GM21576 (cell line): ENCODE results near the gene MAGI1.

ENCODE experiments used
- ATAC-seq: cut with Tn5 transposase; IDR thresholded peaks from one replicate; pipeline ENCODE4 v1.9.1; 2021; ENCODE audit warnings: mild to moderate bottlenecking, moderate library complexity; ENCODE audit not compliant: unreplicated experiment

Gene MAGI1

DNA sequence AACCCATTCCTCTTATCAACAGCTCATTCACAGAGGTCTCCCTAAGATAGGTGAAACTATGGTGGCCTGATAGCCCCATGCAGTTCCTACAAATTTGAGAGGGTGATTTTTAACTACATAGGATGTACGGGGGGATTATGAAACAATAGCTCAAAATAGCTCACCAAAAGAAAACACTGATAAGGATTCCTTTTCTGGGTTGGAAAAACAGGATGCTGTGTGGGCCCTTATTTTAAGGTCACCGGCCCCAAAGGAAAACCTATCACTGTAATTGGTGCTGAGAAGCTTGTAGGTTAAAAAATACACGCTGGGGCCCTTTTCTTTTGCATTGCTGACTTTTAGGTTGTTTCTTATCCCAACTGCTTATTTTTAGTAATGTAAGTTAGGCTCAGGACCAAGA is 627.4 kb downstream of the MAGI1 start:
- no peak for ATAC-seq

DNA sequence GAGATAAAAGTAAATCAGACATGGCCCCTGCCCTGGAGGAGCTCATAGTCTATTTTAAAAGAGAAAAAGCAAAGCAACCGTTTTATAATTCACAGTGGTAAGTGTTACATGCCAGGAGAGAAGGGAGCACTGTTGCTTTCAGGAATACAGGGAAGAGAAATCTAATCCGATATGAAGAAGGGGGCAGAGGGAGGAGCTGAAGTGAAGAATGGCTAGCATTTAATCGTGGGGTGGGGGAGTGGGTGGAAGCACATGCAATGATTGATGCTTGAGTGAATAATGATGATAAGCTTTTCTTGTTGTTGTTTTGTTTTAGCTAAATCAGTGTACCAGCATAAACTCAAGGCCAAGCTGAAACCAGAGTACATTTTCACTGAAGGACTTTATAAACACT is 629.5 kb downstream of the MAGI1 start:
- ATAC-seq, result no peak

- no peak for ATAC-seq
These were observed 630.1 kb downstream of the MAGI1 start for GRCh38 chr3:65408531-65409175.

- no peak for ATAC-seq
These were observed 632.2 kb downstream of the MAGI1 start for GRCh38 chr3:65406470-65406869.

DNA sequence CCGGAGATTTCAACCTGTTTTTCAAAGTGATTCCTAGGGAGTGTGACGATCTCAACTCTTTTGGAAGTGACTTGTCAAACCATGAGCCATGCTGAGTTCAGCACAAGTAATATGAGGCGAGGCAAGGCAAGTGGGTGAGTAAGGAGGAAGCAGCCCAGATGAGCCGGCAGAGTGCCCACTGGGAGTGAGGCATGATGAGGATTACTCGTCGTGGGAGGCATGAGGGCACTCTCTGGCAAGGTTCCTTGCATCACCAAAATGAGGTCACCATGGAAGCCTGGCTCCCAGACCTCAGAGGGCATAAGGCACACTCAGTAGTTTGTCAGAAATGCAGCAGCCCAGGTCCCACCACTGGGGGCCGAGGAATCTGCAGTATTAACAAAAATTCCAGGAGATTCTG is 636.1 kb downstream of the MAGI1 start:
- no peak for ATAC-seq

DNA sequence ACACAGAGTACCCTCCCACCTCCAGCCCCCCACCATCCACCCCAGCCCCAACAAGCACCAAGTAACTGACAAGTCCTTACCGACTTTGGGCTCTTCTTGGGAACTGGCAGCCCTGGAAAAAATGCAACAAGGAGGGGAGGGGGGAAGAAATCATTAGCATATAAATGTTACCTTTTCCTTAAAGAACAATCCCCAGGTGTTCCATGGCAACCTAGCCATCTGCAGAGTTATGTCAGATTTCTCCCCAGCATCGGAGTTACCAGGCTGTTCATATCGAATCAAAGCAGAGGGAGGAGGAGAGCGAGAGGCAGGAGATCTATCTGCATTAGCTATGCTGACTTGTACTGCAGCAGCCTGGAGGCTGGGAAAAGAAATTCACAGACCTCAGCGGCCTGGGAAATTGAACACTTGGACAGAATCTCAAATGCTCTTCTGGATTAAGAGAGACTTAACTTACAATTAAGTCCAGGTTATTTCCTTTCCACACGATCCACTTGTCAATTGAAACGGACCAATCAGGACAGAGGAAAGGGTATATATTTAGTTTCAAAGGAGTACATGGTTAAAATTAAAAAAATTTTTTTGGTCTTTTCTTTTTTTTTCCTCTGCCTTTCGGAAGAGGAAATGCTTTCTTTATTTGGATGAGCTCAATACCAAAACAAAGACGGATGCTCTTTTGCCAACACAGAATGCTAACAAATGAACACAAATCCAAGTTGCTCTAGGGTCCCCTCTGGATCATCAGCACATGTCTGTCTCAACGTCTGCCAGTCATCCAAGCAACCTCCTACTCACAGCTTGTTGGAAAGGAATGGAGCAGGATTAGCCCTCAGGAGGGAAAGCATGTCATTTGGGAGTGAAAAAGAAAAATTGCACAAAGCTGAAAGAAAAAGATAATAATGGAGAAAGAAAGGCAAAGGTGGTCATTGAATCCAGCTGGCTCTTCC is 637.1 kb downstream of the MAGI1 start:
- no peak for ATAC-seq

DNA sequence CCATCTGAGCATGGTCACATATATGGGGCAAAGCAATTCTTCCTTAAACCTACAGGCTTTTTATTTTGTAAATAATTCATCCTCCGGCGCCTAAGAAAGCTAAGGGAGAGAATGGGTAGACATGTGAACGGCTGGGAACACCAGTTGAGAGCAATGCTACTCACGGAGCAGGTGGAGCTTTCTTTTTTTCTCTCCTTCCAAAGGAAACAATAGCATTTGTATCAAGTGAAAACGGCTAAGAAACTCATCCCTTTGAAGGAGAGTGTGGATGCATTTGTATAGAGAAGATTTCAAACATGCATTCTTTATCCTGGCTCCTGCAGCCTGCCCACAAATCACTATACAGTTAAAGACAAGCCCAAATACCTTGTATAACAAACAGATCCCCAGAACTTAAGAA is 637.8 kb downstream of the MAGI1 start:
- ATAC-seq, result no peak

- ATAC-seq, result no peak
These were observed 639.8 kb downstream of the MAGI1 start for GRCh38 chr3:65398953-65399352.

DNA sequence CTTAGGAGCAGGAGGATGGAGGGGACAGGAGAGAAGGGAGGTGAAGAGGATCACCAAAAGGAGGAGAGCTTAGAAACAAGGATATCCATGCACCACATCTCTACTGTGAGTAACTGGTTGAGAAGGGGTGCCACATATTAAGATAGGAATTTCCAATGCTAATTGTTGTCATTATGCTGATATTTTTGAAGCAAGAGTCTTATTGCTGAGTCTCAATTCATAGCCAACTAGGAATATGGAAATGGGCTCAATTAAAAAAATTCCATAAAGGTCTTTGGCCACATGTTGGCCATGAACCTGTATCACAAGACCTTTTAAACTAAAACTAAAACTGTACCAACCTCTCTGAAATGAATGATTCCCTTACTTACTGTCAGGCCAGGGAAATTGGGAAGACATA is 642.6 kb downstream of the MAGI1 start:
- ATAC-seq, result no peak

DNA sequence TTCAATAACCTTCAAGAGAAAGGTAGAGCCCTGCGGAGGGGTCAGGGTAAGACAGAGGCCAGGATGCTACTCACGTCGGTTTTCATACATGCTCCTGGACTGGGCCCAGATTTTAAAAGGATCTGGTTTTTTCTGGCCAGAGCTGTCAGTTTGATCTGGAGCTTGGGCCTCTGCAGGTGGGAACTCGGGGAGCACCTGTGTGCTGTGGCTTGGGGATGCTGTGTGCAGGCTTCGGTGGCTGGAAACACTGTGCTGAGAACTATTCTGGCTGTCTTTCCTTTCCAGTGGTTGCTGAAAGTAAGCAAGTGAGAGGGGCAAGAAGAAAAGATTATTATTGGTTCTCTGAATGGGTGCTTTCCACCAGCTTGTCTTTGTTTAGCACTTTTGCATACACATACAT is 647.6 kb downstream of the MAGI1 start:
- no peak for ATAC-seq

DNA sequence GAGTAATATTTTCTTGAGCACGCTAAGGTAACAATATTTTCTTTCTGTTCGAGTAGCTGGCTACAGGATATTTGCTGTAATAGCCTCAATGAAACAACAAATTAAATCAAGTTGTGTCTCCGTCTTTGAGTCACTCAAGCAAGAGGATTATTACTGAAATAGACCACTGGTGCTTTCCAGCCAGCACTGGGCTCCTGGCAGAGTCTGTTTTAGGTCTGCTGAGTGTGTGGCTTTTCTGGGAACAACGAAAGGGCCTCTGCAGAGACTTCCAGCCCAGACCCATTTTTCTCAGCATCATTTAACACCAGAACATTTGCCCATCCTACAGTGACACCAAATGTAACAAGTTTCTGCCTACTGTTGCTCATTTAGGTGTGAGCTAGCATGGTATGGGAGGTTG is 652.9 kb downstream of the MAGI1 start:
- ATAC-seq, result no peak

DNA sequence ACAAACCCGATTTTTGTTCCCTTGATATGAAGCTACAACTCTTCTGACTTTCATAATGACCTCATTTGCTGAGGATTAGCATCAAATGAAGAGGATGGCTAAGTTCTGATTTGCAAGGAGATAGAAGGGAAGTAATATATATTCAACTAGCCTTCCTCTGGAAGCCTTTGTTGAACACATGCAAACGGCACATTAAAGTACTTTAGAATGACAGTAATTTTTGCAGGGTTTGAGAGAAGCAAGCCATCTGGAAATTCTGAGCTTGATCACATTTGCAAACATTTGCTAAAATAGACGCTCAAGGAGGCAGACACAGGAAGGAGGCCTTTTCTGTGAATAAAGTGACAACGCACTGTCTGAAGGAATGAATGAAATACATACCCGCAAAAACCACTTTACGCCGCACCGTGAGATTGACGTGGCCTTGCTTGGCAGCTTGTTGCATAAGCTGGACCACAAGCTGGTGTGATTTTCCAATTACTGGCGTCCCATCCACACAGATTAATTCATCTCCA is 657.2 kb downstream of the MAGI1 start:
- no peak for ATAC-seq

DNA sequence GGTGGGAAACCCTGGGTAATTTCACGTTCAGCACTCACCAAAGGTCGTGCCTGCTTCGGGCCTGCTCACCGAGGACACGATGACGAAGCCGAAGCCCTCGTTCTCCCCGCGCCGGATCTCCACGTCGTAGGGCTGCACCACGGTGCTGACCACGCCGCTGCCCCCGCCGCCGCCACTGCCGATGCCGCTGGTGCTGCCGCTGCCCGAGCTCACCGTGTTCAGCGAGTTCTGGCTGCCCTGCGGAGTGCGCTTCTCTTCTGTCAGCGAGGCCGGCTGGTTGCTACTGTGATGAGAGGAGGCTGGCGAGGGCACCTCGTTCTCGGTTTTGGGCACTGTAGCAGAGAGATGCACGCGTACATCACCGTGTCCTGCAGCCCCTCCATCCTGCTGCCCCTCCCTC is 659.5 kb downstream of the MAGI1 start:
- ATAC-seq, result no peak

GRCh38 chr3:65377637-65378036 is 661.1 kb downstream of the MAGI1 start:
- ATAC-seq, result no peak

GRCh38 chr3:65376426-65376825 is 662.3 kb downstream of the MAGI1 start:
- ATAC-seq, result no peak

- no peak for ATAC-seq
These were observed 667.7 kb downstream of the MAGI1 start for GRCh38 chr3:65371053-65371452.

- ATAC-seq, result no peak
These were observed 669.9 kb downstream of the MAGI1 start for GRCh38 chr3:65368866-65369265.

GRCh38 chr3:65362688-65363087 is 676.0 kb downstream of the MAGI1 start:
- no peak for ATAC-seq

GRCh38 chr3:65361448-65361847 is 677.3 kb downstream of the MAGI1 start:
- no peak for ATAC-seq

DNA sequence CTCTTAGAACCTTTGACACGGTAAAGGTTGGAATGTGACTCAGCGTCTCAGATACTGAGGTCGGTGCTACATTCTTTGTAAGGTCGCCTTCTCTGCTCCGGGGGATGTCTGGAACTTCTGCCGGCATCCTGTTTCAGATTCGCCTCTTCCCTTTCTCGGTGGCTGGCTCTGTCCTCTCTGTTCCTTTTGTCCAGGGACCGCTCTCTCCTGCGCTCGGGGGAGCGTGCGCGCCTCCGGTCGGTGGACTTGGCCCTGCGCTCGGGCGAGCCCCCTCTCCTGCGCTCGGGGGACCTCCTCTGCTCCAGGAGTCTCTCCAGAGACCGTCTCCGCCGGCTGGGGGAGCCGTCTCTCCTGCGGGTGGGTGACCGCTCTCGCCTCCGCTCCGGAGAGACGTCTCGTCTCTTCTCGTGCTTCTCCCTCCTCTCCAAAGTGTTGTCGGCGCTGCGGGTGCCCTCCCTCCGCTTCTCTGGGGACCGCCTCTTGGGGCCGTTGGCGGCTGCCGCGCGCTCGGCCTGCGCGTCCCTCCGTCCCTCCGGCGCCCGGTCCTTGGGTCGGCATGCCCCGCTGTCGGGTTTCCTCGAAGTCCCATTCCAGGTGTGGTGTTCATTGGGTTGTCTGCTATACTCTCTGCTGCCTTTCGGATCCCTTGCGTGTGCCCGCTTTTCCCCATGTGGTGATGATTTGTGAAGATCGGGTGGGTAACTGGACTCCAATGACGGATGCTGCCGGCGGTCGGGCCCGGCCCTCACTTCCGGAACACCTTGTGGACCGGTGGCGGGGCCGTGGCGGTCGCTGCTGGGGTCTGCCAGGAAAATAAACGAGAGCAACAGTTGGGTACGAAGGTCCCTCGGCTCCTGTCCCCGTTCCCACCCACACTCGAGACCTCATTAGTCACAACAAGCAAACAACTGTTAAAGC is 682.1 kb downstream of the MAGI1 start:
- no peak for ATAC-seq

DNA sequence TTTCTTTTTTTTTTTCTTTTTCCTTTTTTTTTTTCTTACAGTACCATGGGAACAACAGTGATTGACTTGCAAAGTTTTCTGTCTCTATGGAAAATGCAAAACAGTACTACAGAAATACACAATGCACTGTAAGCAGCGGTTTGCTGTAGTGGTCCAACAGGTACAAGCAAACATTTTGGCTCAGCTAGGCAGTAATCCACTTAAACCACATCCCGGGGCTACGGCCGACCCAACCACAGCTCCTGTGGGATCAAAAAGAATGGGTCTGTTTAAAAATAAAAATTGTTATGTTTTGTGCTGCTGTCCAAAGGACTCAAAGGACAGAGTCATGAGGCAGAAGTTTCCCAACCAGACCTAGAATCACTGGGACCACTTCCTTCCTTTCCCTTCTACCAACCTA is 683.8 kb downstream of the MAGI1 start:
- no peak for ATAC-seq
